ENCODE measurements around the gene LMO4.

The LMO4 gene

GRCh38 chr1:87307306-87307705 lies 21.4 kb upstream of the LMO4 start:
- Histone ChIP-seq H3K27me3 (ENCODE audit: insufficient read depth, low read depth) (no peaks in the 10 kb centered on the region), H3K4me2 (no peak overlapping the region), H3K9ac (no peak overlapping the region), H3K36me3 (ENCODE audit: insufficient read depth) (no peaks in the 10 kb centered on the region), H2AFZ (ENCODE audit: low read depth) (no peak overlapping the region), H3K79me2 (ENCODE audit: insufficient read depth, low read depth) (no peaks in the 10 kb centered on the region), H3K4me3 (IDR thresholded peaks at IDR 0.05; ENCODE audit: insufficient read depth, low read depth, low read length) (no peak overlapping the region), H3K27ac (no peak overlapping the region), H4K20me1 (ENCODE audit: insufficient read depth) (no peaks in the 10 kb centered on the region), H3K4me1 (ENCODE audit: low read depth, poor library complexity, severe bottlenecking) (no peaks in the 10 kb centered on the region)
- no peak for TF ChIP-seq CTCF (conservative IDR thresholded peaks at IDR 0.05; ENCODE audit: low read depth, low read length)

- Histone ChIP-seq H3K79me2 (ENCODE audit: insufficient read depth, low read depth) (no peaks in the 10 kb centered on the region), H2AFZ (ENCODE audit: low read depth) (no peak overlapping the region), H3K27me3 (ENCODE audit: insufficient read depth, low read depth) (no peaks in the 10 kb centered on the region), H3K36me3 (ENCODE audit: insufficient read depth) (no peaks in the 10 kb centered on the region), H3K27ac (no peak overlapping the region), H4K20me1 (ENCODE audit: insufficient read depth) (no peaks in the 10 kb centered on the region), H3K4me3 (IDR thresholded peaks at IDR 0.05; ENCODE audit: insufficient read depth, low read depth, low read length) (no peak overlapping the region), H3K4me1 (ENCODE audit: low read depth, poor library complexity, severe bottlenecking) (no peaks in the 10 kb centered on the region), H3K4me2 (no peak overlapping the region), H3K9ac (no peak overlapping the region)
- TF ChIP-seq CTCF (conservative IDR thresholded peaks at IDR 0.05; ENCODE audit: low read depth, low read length), result no peak
Observed at GRCh38 chr1:87307931-87308330, 20.7 kb upstream of the LMO4 start.

GRCh38 chr1:87314091-87314490 lies 14.6 kb upstream of the LMO4 start:
- no peaks in the 10 kb centered on the region for H3K36me3 ChIP-seq (ENCODE audit: insufficient read depth)
- H3K79me2 ChIP-seq (ENCODE audit: insufficient read depth, low read depth), result no peaks in the 10 kb centered on the region
- H3K4me2 ChIP-seq, result no peak overlapping the region
- H4K20me1 ChIP-seq (ENCODE audit: insufficient read depth), result no peaks in the 10 kb centered on the region
- no peak overlapping the region for H3K4me3 ChIP-seq (IDR thresholded peaks at IDR 0.05; ENCODE audit: insufficient read depth, low read depth, low read length)
- no peaks in the 10 kb centered on the region for H3K27me3 ChIP-seq (ENCODE audit: insufficient read depth, low read depth)
- no peaks in the 10 kb centered on the region for H3K4me1 ChIP-seq (ENCODE audit: low read depth, poor library complexity, severe bottlenecking)
- H3K27ac ChIP-seq, result no peak overlapping the region
- no peak overlapping the region for H2AFZ ChIP-seq (ENCODE audit: low read depth)
- no peak overlapping the region for H3K9ac ChIP-seq
- TF ChIP-seq CTCF (conservative IDR thresholded peaks at IDR 0.05; ENCODE audit: low read depth, low read length), result no peak

GRCh38 chr1:87318056-87318650 lies 10.5 kb upstream of the LMO4 start:
- no peak overlapping the region for H3K9ac ChIP-seq
- no peaks in the 10 kb centered on the region for H3K27me3 ChIP-seq (ENCODE audit: insufficient read depth, low read depth)
- H4K20me1 ChIP-seq (ENCODE audit: insufficient read depth), result no peaks in the 10 kb centered on the region
- H2AFZ ChIP-seq (ENCODE audit: low read depth), result no peak overlapping the region
- H3K79me2 ChIP-seq (ENCODE audit: insufficient read depth, low read depth), result no peaks in the 10 kb centered on the region
- H3K4me2 ChIP-seq, result no peak overlapping the region
- TF ChIP-seq CTCF (conservative IDR thresholded peaks at IDR 0.05; ENCODE audit: low read depth, low read length), result no peak
- no peak overlapping the region for H3K27ac ChIP-seq
- H3K4me1 ChIP-seq (ENCODE audit: low read depth, poor library complexity, severe bottlenecking), result no peaks in the 10 kb centered on the region
- H3K36me3 ChIP-seq (ENCODE audit: insufficient read depth), result no peaks in the 10 kb centered on the region
- no peak overlapping the region for H3K4me3 ChIP-seq (IDR thresholded peaks at IDR 0.05; ENCODE audit: insufficient read depth, low read depth, low read length)

Data from KMS-11 (cell line).